Liver (tissue), 9 donors: ENCODE data around the gene LSM4. TPM values are rescaled to one million over a fixed set of nuclear protein-coding genes. Genes with fewer than 3 reads are reported as not detected.
A peak's percentile ranks its signal among the peaks of the same experiment; 100 is the strongest.

ENCODE experiments used
- DNase-seq: peaks from one replicate; pipeline ENCODE4 v3.0.0-alpha.2; 2017; ENCODE audit warnings: low spot score
- H3K27ac ChIP-seq, 2 donors: one replicate each; pipeline ENCODE4 v1.7.0; 2013; ENCODE audit warnings: inconsistent platforms in 2 of 2, low read length in 2 of 2, control low read depth in 1 of 2, low read depth in 1 of 2, mild to moderate bottlenecking in 1 of 2
- H3K27me3 ChIP-seq, 4 donors: one replicate each; pipeline versions ENCODE4 v1.6.1 to v1.7.0; 2013; ENCODE audit warnings: low read length in 3 of 4, inconsistent platforms in 1 of 4, mild to moderate bottlenecking in 1 of 4, moderate library complexity in 1 of 4; ENCODE audit not compliant: control insufficient read depth in 4 of 4, insufficient read depth in 4 of 4
- H3K36me3 ChIP-seq, 4 donors: one replicate each; pipeline versions ENCODE4 v1.6.1 to v1.7.0; 2013; ENCODE audit warnings: low read length in 3 of 4, mild to moderate bottlenecking in 3 of 4, low read depth in 1 of 4, moderate library complexity in 1 of 4; ENCODE audit not compliant: control insufficient read depth in 4 of 4, insufficient read depth in 3 of 4
- H3K4me1 ChIP-seq, 4 donors: one replicate each; pipeline versions ENCODE4 v1.6.1 to v1.7.0; 2013; ENCODE audit warnings: low read length in 3 of 4, mild to moderate bottlenecking in 3 of 4, moderate library complexity in 1 of 4; ENCODE audit not compliant: control insufficient read depth in 4 of 4, insufficient read depth in 4 of 4
- H3K4me3 ChIP-seq, 3 donors: one replicate each; pipeline versions ENCODE4 v1.6.1 to v1.7.0; 2013; ENCODE audit warnings: low read length in 3 of 3, control low read depth in 1 of 3, low read depth in 1 of 3, mild to moderate bottlenecking in 1 of 3
- H3K9ac ChIP-seq, 2 donors: one replicate each; pipeline ENCODE4 v1.7.0; 2013; ENCODE audit warnings: low read length in 2 of 2, mild to moderate bottlenecking in 2 of 2, moderate library complexity in 2 of 2, control low read depth in 1 of 2, low read depth in 1 of 2
- H3K9me3 ChIP-seq, 4 donors: one replicate each; pipeline versions ENCODE4 v1.6.1 to v1.7.0; 2013; ENCODE audit warnings: low read length in 3 of 4; ENCODE audit not compliant: control insufficient read depth in 4 of 4
- ATF3 ChIP-seq: IDR thresholded peaks from 2 replicates; pipeline ENCODE4 v1.6.1; 2016; ENCODE audit warnings: antibody characterized with exemption
- CTCF ChIP-seq: fragments of 150-350 bp; IDR thresholded peaks from 2 replicates; pipeline ENCODE4 v1.5.1; 2017; ENCODE audit warnings: improper control_type of control experiment, low read depth, low read length; ENCODE audit not compliant: missing input control
- EGR1 ChIP-seq, 2 donors: IDR thresholded peaks; 2 replicates each; pipeline ENCODE4 v1.6.1; 2016 to 2018; ENCODE audit warnings: antibody characterized with exemption in 2 of 2, low read depth in 2 of 2
- FOXA1 ChIP-seq: IDR thresholded peaks from 2 replicates; pipeline ENCODE4 v1.6.1; 2016; ENCODE audit warnings: antibody characterized with exemption
- HNF4A ChIP-seq, 2 donors: conservative IDR thresholded peaks; 2 replicates each; pipeline ENCODE4 v1.6.1; 2016; ENCODE audit warnings: antibody characterized with exemption in 2 of 2, mild to moderate bottlenecking in 2 of 2
- HNF4G ChIP-seq: IDR thresholded peaks from 2 replicates; pipeline ENCODE4 v1.6.1; 2016; ENCODE audit warnings: antibody characterized with exemption
- JUND ChIP-seq, 2 donors: IDR thresholded peaks; 2 replicates each; pipeline ENCODE4 v1.6.1; 2016; ENCODE audit warnings: antibody characterized with exemption in 2 of 2
- MAX ChIP-seq: IDR thresholded peaks from 2 replicates; pipeline ENCODE4 v1.6.1; 2016; ENCODE audit warnings: antibody characterized with exemption
- NR2F2 ChIP-seq: IDR thresholded peaks from 2 replicates; pipeline ENCODE4 v1.6.1; 2016; ENCODE audit warnings: antibody characterized with exemption
- SP1 ChIP-seq: IDR thresholded peaks from 2 replicates; pipeline ENCODE4 v1.6.1; 2018; ENCODE audit warnings: antibody characterized with exemption, mild to moderate bottlenecking
- TAF1 ChIP-seq: conservative IDR thresholded peaks from 2 replicates; pipeline ENCODE4 v1.6.1; 2016; ENCODE audit warnings: antibody characterized with exemption, mild to moderate bottlenecking
- YY1 ChIP-seq: IDR thresholded peaks from 2 replicates; pipeline ENCODE4 v1.6.1; 2016; ENCODE audit warnings: antibody characterized with exemption, mild to moderate bottlenecking
- WGBS: extraction: QIAGEN DNeasy Blood & Tissue Kit; methylation state at CpG from one replicate; pipeline ENCODE4 v1.1.7; 2013; 5-methylcytosine and 5-hydroxymethylcytosine counted together
- polyA plus RNA-seq, 2 donors: library from polyadenylated mRNA; stranded (reverse) in 1 of 2; unstranded in 1 of 2; fragments of 200-250 nt in 1 of 2; fragments of >200 nt in 1 of 2; fragmentation: Nextera tagmentation in 1 of 2; extraction: Ambion mirVana in 1 of 2; gene quantifications; one replicate each; pipeline versions ENCODE4 v1.2.1 to v1.2.3, GENCODE V29; 2013 to 2015
- total RNA-seq, 2 donors: library from RNA; depleted of rRNA; stranded (reverse); fragments of >200 nt; gene quantifications; one replicate each; pipeline ENCODE4 v1.2.3, GENCODE V29; 2014
- TF ChIP-seq, protein P1 (sequence below): IDR thresholded peaks from 2 replicates; pipeline ENCODE4 v1.6.1; 2016; ENCODE audit warnings: antibody characterized with exemption
- TF ChIP-seq, protein P2 (sequence below): IDR thresholded peaks from 2 replicates; pipeline ENCODE4 v1.6.1; 2016; ENCODE audit warnings: antibody characterized with exemption, mild to moderate bottlenecking
- donor health status: healthy.
- donor health status: healthy.
- donor health status: healthy.
- donor health status: healthy.
- donor health status: healthy.

Gene LSM4
- total and polyA plus RNA-seq, 4 donors: 42.4 to 100 (median 75.1) TPM

- Histone ChIP-seq H3K27ac (no peak overlapping the region), H3K27me3 (no peaks in the 10 kb centered on the region), H3K9me3 (no peaks in the 10 kb centered on the region), H3K4me3 (no peak overlapping the region), H3K36me3 (peaks cover 0 to 3% (median under 1%) of the 10 kb centered on the region in 4 donors), H3K9ac (no peak overlapping the region), H3K4me1 (peaks cover 6 to 33% (median 18%) of the 10 kb centered on the region in 4 donors)
- TF ChIP-seq HNF4A (conservative IDR thresholded peaks at IDR 0.05) (peak in 1 of 2 donors; percentile 60), MAX (no peak), YY1 (no peak)
- WGBS: 80% methylated on average over 23 of the region's 23 CpGs
- DNase-seq: peak; percentile 47
These were observed 12.6 kb downstream of the LSM4 start for GRCh38 chr19:18310118-18310909.

DNA sequence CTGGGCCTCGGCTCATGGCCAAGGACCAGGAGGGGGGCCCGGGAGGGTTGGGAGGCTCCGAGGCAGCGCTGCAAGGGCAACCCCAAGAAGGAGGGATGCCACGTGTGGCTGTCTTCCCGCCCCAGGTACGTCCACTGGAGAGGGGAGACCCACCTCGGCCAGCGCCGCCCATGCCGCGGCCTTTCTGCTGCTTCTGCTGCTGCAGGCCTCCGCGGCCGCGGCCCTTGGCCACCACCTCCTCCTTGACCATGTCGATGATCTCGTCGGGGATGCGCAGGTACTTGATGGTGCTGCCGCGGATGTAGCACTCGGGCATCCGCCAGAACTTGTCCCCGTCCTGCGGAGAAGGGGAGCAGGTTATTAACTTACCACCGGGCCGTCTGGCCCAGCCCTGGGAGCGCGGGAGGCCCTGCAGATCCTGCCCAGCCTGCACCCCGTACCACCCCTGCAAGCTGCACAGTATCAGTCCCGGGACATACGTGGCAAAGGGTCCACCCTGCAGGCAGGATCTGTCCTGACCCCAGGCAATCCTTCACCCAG, 13.3 kb downstream of the LSM4 start:
- no peak for DNase-seq
- H3K27ac ChIP-seq: no peak overlapping the region
- no peak overlapping the region for H3K4me3 ChIP-seq
- H3K36me3 ChIP-seq: peaks cover 0 to 3% (median under 1%) of the 10 kb centered on the region in 4 donors
- TF ChIP-seq NR2F2: no peak
- TF ChIP-seq SP1: no peak
- TF ChIP-seq ATF3: no peak
- no peak for TF ChIP-seq TAF1
- no peak for TF ChIP-seq MAX
- no peak for TF ChIP-seq JUND (IDR thresholded peaks at IDR 0.05)
- TF ChIP-seq FOXA1: no peak
- TF ChIP-seq EGR1 (IDR thresholded peaks at IDR 0.05; ENCODE audit: low read depth in 2 of 2): no peak
- no peak for TF ChIP-seq CTCF
- TF ChIP-seq, protein P1, sequence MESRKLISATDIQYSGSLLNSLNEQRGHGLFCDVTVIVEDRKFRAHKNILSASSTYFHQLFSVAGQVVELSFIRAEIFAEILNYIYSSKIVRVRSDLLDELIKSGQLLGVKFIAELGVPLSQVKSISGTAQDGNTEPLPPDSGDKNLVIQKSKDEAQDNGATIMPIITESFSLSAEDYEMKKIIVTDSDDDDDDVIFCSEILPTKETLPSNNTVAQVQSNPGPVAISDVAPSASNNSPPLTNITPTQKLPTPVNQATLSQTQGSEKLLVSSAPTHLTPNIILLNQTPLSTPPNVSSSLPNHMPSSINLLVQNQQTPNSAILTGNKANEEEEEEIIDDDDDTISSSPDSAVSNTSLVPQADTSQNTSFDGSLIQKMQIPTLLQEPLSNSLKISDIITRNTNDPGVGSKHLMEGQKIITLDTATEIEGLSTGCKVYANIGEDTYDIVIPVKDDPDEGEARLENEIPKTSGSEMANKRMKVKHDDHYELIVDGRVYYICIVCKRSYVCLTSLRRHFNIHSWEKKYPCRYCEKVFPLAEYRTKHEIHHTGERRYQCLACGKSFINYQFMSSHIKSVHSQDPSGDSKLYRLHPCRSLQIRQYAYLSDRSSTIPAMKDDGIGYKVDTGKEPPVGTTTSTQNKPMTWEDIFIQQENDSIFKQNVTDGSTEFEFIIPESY: no peak
- TF ChIP-seq HNF4G: no peak
- TF ChIP-seq, protein P2, sequence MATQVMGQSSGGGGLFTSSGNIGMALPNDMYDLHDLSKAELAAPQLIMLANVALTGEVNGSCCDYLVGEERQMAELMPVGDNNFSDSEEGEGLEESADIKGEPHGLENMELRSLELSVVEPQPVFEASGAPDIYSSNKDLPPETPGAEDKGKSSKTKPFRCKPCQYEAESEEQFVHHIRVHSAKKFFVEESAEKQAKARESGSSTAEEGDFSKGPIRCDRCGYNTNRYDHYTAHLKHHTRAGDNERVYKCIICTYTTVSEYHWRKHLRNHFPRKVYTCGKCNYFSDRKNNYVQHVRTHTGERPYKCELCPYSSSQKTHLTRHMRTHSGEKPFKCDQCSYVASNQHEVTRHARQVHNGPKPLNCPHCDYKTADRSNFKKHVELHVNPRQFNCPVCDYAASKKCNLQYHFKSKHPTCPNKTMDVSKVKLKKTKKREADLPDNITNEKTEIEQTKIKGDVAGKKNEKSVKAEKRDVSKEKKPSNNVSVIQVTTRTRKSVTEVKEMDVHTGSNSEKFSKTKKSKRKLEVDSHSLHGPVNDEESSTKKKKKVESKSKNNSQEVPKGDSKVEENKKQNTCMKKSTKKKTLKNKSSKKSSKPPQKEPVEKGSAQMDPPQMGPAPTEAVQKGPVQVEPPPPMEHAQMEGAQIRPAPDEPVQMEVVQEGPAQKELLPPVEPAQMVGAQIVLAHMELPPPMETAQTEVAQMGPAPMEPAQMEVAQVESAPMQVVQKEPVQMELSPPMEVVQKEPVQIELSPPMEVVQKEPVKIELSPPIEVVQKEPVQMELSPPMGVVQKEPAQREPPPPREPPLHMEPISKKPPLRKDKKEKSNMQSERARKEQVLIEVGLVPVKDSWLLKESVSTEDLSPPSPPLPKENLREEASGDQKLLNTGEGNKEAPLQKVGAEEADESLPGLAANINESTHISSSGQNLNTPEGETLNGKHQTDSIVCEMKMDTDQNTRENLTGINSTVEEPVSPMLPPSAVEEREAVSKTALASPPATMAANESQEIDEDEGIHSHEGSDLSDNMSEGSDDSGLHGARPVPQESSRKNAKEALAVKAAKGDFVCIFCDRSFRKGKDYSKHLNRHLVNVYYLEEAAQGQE: no peak
- H3K9me3 ChIP-seq: no peaks in the 10 kb centered on the region
- H3K4me1 ChIP-seq: peaks cover 6 to 33% (median 18%) of the 10 kb centered on the region in 4 donors
- no peaks in the 10 kb centered on the region for H3K27me3 ChIP-seq
- WGBS: 96% methylated on average over 33 of the region's 33 CpGs
- no peak overlapping the region for H3K9ac ChIP-seq
